COLO668 (cell line): ENCODE results near the gene CABLES2.
"Not testable (repeated sequence)": the region's sequence is repeated elsewhere in the genome, so short reads cannot be mapped to it uniquely, and the experiment has no call there.

Experiments used
- DNase-seq: peaks from one replicate; lab custom pipeline; 2025; ENCODE audit not compliant: unreplicated experiment; lab: John Stamatoyannopoulos, UW

CABLES2 gene

DNA sequence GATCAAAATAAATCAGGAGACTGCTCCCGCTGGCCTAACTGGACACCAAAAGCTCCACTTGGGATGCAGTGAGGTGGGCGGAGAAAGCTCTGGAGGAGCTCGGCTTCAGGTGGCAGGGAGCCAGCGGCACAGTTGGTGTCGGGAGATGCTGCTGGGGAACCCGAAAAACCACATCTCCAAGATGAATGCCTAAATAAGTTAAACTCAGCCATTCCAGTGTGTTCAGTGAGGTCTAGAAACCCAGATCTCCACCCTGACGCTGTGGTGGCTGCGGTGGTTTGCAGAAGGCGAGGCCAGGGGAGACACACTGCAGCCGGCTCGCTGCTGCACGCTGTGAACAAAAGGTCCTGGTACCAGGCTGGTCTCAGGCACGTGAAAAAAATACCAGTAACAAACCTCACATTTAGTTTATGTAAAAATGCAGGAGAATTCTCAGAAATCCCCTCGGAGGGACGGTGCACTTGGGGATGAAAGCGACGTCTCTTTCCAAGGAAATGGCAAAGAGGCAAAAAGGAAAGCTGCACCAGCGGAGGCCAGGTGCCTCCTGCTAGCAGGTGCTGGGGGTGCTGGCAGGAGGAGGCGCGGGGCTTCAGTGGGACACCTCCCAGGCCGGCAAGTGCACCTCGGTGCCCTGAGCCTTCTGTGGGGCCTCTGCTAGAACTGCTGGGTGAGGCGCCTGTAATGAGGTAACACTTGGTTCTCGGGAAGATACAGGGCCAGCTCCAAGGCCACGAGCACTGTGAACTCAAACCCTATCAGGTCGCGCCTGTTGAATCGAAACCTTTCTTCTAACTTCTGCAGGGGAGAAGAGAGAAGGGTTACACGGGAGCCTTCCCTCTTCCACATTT is 16.5 kb downstream of the CABLES2 start:
- no peak for DNase-seq

DNA sequence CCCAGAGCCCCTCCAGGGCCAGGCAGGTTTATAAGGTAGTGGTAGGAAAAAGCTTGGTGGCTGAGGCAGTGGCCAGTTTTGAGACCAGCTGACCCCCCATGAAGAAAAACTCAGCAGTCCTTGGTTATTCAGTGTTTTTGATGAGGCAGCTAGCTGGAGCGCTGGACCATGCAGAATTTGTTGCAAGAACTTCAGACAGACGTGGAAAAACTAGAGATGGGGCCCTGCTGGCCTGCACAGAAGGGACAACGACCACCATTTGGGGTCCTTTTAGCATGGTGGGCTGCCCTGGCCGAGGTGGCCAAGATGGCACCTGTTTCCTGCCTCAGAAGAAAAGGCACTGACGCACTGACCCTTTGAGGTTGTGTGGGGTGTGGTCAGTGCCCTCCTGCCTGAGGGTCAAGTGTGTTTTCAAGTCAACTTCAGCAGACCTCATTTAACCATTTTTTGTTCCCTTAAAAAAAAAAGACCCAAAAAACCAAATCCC is 17.4 kb downstream of the CABLES2 start:
- DNase-seq = no peak

DNA sequence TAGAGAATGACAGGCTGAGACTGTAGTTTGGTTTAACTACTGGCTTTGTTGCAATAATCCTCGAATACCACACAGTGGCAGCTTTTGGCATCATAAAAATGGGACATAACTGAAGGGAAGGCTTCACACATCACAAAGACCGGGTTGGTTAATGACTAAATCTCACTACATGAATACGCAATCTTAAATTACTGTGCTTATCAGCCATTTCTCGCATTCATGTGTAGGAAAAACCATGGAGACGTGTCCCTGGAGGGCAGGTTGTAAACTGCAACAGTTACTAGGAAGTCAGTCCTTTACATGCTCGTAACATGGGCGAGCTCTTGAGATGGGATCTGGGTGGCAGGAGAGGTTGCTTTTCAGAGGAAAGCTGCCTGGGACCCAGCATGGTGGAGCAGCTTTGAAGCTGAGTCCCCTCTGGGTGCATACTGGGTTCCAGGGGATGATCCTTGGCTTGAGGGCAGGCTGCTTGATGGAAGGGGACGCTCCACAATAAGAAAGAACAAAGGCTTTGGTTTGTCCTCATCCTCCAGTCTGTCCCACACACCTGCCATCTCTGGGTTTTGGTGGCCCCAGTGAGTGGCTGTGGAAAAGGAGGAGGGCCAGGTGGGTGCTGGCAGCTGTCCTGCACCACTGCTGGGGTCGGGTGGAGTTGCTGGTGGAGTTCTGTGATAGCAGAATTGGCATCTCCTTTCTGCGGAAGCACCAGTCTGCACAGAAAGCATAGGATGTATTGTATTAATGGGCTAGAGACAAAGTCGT is 18.1 kb downstream of the CABLES2 start:
- no peak for DNase-seq

DNA sequence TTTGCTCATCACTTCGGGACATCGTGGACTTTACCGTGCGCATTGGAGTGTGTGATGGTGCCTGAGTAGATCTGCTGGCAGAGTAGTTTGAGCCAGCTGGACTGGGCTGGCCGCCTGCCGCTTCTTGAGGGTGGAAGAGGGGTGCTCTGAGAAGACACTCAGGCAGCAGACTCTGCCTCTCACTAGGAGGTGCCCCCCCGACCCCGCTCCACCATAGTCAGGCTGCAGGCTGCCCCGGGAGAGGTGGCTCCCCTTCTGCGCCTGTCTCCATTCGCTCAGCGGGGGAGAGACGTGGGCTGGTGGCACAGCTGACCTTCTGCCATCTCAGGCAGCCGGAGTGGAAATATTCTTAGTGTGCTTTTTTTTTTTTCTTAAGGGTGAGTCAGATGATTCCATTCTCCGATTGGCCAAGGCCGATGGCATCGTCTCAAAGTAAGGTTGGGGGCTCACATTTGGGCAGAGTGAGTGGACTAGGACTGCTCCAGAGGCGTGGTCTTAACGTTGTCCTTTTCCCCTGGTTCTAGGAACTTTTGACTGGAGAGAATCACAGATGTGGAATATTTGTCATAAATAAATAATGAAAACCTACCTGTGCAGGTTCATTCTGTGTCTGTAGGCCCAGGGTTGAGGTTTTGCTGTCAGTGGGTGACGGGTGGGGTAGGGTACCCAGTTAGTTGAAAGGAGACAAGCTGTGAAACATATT is 19.0 kb downstream of the CABLES2 start:
- DNase-seq = no peak

DNA sequence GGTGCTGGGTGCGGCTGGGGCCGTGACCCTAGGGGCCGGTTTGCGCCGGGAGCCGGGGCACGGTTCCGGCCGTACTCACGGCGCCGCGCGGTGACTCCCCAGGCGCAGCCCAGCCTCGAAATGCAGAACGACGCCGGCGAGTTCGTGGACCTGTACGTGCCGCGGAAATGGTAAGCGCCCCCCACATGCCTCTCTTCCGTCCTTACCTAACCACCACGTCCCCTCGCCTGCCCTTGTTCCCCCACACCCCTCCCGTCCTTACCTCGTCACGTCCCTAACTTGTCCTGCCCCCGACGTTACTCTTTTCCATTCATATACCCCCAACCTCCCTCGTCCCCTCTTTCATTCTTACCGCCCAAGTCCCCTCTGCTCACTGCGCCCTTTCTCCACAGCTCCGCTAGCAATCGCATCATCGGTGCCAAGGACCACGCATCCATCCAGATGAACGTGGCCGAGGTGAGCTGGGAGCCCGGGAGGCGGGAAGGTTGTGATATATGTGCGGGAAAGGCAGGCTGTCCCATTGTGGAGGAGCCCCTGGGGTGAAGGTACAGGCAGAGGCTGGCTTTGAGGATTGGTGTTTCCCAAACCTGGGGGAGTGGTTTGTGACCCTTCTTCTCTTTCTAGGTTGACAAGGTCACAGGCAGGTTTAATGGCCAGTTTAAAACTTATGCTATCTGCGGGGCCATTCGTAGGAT is 19.7 kb downstream of the CABLES2 start:
- no peak for DNase-seq

DNA sequence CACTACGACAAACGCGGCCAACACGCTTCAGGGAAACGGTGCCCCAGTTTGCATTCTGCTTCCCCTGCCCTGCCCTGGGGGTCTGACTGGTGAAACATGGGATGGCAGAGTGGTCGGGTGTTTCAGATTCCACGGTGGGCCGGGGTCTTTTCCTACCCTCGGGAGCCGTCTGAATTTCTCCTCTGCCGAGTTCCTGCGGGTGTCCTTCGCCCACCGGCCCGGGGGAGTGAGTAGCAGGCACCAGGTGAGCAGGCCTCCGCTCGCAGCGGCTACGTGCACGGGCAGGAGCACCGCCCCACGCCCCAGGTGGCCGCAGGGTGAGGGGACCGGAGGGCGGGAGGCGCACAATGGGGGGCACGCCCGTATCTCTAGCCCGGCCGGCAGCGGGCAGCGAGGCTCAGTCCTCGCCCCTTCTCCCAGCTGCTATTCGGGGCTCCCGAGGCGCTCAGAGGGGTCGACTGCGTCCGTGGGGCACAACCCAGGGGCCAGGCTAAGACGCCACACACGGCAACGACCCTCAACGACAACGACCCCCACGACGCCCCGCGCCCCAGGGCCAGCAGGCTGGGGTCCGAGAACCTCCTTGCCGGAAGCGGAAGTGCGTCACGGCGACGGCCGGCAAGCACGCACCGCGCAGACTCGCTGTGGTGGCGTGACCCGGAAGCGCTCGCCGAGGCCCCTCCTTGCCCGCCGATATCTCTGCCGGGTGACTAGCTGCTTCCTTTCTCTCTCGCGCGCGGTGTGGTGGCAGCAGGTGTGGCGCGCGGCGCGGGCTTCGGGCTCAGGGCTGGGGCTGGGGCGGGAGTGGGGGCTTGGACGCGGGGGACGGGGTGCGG is 20.5 kb downstream of the CABLES2 start, which contains the start of gene RPS21:
Gene RPS21 (plus strand): TSS at position 721 of the 836 bp plus-strand sequence. CDS start 236 bp downstream, outside the sequence.
- peak; percentile 97 for DNase-seq

DNA sequence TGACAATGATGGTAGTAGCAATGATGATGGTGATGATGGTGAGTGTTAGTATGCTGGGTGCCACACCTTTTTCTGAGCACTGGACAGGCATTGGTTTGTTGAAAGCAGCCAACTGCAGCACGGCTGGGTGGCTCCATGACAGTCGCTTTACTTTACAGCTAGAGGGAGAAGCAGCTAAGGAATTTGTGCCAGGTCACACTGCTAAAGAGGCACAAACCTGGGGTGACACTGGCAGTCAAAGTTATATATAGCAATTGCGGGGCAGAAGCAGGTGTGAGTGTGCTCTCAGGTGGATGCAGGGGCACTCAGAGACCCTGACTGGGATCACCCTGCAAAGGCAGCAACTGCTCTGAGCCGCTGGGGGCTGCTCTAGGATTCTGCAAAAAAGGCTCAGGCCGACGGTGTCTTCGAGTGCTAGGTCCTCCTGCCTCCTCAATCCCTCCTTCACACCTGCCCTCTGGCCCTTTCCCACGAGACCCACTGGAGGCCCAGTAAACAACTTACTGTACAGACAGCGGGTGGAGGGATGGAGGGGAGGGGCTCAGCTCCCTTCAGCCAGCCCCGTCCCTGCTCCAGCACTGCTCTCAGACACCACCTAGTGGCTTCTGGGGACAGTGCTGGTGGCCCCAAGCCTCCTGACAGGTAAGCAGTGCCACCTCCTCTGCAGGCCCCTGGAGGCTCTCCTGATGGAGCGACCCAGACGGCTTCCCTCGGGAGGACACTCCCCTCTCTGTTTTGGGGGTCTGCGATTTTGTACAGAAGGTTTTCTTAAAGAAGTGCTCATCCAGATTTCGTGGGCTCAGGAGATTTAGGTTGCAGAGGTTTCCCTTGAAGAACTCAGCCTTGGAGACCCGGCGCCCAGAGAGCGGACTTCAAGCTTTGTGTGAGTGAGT is 24.5 kb downstream of the CABLES2 start:
- DNase-seq = peak; percentile 84

DNA sequence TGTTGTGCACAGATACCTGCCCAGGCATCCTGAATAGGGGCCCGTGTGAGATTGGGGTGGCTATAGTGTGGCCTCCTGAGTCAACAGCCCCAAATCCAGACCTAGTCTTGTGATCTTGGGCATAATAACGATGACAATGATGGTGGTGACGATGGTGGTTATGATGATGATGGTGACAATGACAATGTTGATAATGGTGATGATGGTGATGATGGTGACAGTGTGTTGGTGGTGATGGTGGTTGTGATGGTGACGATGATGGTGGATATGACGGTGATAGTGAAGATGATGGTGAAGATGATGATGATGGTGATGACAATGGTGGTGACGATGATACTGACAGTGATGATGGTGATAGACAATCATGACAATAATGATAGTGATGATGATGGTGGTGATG is 25.2 kb downstream of the CABLES2 start:
- DNase-seq = no peak

DNA sequence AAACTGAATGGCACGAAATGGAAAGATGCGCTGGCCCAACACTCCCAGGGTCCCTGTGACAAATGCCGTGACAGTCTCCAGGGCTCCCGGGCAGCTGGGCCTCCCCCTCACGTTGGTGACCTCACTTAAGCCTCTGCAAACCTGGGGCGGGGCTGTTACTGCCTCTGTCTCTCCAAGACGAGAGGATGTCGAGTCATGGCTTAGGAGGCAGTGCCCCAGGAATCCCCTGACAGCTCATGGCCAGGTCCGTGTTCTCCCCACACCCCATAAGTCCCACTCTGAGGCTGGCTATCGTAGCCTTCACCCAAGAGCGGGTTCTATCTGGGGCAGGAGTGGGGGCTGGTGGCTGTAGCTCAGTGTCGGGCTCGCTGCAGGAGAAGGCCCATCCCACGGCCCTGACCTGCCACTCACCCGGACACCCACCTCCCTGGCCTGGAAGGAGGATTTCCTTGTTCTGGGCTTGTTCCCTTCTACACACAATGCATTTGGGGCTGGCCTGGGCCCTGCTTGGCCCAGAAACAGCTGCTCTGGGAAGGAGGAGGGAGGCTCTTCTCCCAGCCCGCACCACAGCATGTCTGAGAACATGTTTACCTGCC is 25.8 kb downstream of the CABLES2 start:
- no peak for DNase-seq

DNA sequence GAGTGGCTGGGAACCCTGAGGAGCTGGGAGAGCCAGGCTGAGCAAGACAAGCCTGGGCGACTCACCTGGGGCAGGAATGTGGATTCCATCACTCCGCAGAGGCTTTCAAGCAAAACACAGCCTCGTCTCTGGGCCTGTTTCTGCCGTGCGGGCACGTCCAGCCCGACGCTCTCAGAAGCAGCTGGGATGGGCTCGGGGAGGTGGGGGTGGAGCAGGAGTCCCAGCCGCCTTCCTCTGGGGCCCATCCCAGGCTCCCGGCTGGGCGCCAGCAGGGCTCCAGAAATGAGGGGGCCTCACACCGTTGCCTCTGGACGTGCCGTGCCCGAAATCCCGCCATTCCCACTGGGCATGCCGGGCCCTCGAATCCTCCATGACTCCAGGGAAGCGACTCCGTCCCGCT is 28.9 kb downstream of the CABLES2 start:
- DNase-seq = no peak

DNA sequence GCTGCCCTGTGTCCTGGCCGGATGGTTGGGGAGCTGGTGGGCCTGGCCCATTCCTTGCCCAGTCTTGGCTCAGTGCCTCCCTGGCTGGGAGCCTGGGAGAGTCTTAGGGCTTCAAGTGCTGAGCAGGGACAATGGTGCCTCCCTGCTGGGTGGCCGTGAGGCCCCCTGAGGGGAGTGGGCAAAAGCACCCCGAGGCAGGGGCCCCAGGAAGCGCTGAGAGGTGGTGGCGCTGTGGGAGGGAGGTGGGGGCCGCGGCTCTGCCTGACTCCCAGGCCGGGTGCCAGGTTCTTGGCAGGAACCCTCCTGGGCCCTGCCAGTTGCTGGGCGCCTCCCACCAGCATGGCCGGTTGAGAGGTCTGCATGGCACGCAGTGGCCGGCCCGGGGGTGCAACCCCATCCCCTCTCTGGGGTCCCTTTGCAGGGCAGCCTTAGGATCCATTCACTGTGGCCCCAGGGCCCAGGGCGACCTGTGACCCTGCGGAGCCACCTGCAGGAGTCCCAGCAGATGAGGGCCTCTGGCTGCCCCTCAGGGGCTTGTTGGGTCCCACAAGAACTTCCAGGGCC is 29.4 kb downstream of the CABLES2 start:
- no peak for DNase-seq

DNA sequence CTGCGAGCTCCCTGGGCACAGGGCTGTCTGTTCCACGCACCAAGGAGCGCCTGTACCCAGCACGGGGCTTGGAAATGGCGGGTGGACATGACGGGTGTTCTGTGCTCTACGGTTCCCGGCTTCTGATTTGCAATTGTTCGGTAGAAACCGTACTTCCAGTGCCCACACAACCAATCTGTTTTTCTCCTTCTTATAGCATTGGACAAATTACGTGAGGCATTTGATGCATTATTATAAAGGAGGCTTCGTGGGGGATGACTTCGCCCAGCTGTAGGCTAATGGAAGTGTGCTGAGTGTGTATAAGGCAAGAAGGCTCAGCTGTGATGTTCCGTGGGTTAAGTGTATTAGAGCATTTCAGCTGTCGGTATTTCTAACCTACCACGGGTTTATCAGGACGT is 30.0 kb downstream of the CABLES2 start:
- DNase-seq = no peak

DNA sequence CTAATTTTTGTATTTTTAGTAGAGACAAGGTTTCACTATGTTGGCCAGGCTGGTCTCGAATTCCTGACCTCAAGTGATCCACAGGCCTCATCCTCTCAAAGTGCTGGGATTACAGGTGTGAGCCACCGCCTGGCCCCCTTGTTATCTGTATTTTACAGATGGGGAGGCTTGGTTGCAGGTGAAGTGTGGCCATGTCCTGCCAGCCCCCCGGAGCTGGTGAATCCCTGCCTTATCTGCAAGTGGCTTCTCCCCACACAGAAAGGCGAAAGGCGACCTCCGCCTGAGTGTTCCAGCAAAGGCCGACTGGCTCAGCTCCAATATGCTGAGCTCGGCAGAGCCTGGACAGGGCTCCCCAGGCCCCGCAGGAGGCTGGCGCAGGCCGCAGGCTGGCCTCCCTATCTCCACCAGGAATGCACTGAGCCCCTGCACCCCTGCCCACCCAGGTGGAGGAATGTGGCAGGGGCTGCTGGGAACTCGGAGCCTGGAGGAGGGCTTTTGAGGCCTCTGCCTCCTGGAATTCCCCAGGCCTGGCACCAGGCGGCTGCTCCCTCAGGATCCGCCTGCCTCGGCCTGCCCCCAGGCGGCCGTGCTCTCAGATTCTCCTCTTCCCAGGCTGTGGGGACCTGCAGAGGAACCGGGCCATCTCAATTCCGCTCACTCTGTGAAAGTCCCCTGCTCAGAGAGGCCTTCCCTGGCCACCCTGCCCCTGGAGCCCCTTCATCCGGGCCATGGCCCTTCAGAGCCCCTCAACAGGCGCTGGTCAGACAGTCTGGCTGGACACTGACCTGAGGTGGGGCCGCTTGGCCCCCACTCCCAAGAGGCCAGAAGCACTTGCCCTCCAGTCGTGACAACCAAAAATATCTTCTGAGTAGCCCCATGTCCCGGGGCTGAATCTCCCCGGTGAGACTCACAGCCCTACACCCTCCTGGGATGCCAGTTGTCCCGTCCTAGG is 30.7 kb downstream of the CABLES2 start:
- DNase-seq = peak; percentile 45

DNA sequence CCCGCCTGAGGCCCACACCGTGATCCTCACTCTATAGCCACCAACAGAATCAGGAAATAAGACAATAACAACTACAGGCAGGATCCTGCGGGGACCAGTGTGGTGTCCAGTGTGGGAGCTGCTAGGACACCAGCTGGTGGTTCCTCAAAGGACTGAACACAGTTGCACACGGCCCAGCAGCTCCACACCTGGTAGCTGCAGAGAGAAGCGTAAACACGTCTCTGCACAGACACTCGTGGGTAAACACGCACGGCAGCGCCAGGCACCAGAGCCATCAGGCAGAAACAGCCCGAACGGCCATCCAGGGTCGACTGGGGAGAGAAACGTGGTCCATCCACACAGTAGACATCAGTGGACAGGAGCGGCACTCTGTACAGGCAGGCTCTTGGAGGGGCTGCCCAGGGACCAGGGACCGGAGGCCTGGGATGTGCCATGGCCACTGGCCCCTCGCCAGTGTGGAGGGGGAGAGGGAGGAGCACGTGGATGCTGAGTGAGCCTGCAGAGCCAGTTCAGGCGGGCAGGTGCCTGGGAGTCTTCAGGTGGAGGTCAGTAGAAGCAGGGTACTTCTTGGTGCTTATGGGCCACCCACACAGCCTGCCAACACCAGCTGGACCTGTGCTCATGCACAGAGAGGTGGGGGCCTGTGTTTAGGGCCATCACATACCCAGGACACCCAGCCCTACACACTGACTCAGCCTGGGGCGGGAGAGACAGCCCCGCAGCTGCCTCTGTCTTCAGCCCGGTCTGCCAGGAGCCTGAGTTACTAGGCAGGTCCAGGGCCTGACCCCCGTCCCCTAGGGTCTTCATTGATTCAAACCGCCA is 32.5 kb downstream of the CABLES2 start:
- DNase-seq = peak; percentile 23

DNA sequence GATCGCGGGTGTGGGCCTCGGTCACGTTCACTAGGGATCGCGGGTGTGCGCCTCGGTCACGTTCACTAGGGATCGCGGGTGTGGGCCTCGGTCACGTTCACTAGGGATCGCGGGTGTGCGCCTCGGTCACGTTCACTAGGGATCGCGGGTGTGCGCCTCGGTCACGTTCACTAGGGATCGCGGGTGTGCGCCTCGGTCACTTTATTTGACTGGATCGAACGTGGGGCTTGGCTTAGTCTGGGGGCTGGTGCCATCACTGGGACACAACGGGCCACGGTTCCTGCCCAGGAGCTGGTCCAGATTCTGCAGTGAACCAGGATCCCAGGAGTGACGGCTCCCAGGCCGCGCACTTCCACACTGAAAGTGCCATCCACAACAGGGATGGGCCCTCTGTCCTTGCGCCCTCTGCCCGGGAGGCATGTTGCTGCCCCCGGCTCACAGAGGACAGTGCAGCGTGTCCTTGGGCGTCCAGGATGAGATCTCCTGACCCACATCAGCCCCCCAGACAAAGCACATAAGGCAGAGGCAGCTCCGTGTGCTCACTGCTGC is 33.4 kb downstream of the CABLES2 start:
- not testable (repeated sequence) for DNase-seq
